ENCODE data around the gene TUBD1. TPM values are rescaled to one million over a fixed set of nuclear protein-coding genes. Genes with fewer than 3 reads are reported as not detected.

The TUBD1 gene
- total and polyA plus RNA-seq, 8 donors, result 5.9 to 28.6 (median 13.8) TPM; not detected in 1

- Histone ChIP-seq H3K9me3 (no peaks in the 10 kb centered on the region), H3K27me3 (no peaks in the 10 kb centered on the region), H3K4me1 (peaks cover 53 to 97% (median 86%) of the 10 kb centered on the region in 4 donors), H3K27ac (peak overlapping the region; percentile 92 to 100 (median 96)), H3K36me3 (no peaks in the 10 kb centered on the region), H3K4me3 (peak overlapping the region in 3 of 4 donors; percentile 6 to 21 (median 7))
- WGBS, 5 donors, result 25 to 65% (median 56%) methylated on average over 6 of the region's 6 CpGs
- TF ChIP-seq POLR2AphosphoS5 (IDR thresholded peaks at IDR 0.05), result no peak
- DNase-seq, result peak in 1 of 2 donors; percentile 26
- intact Hi-C loops (cut with DNase I; ENCODE audit: low total_unique reads), result no loop called here
These were observed 44.4 kb downstream of the TUBD1 start for GRCh38 chr17:59848385-59848668.

- intact Hi-C loops (cut with DNase I; ENCODE audit: low total_unique reads), result no loop called here
- 18 to 28% (median 20%) methylated on average over 7 of the region's 7 CpGs for WGBS, 5 donors
- H3K9me3 ChIP-seq, result no peaks in the 10 kb centered on the region
- peaks cover 0 to 8% (median 3%) of the 10 kb centered on the region in 4 donors for H3K36me3 ChIP-seq
- peaks cover 37 to 95% (median 78%) of the 10 kb centered on the region in 4 donors for H3K4me1 ChIP-seq
- H3K4me3 ChIP-seq, result peak overlapping the region in 2 of 4 donors; percentile 9 to 11
- TF ChIP-seq POLR2AphosphoS5 (IDR thresholded peaks at IDR 0.05), result peak in 2 of 3 donors; percentile 4 to 44
- no peak for TF ChIP-seq EP300 (IDR thresholded peaks at IDR 0.05)
- H3K27ac ChIP-seq, result peak overlapping the region; percentile 78 to 100 (median 96)
- DNase-seq, result peak; percentile 45 to 88
- H3K27me3 ChIP-seq, result no peaks in the 10 kb centered on the region
These were observed 46.2 kb downstream of the TUBD1 start for GRCh38 chr17:59846394-59847165.

GRCh38 chr17:59845595-59846393 lies 46.9 kb downstream of the TUBD1 start:
- 12 to 24% (median 14%) methylated on average over 3 of the region's 3 CpGs for WGBS, 5 donors
- no peak for TF ChIP-seq EP300 (IDR thresholded peaks at IDR 0.05)
- TF ChIP-seq POLR2A (IDR thresholded peaks at IDR 0.05), result peak in 1 of 4 donors; percentile 34
- peak in 1 of 7 experiments; percentile 20 for TF ChIP-seq CTCF (IDR thresholded peaks at IDR 0.05)
- peak in 1 of 3 donors; percentile 61 for TF ChIP-seq POLR2AphosphoS5 (IDR thresholded peaks at IDR 0.05)
- intact Hi-C loops (cut with DNase I; ENCODE audit: low total_unique reads), result no loop called here
- H3K9me3 ChIP-seq, result no peaks in the 10 kb centered on the region
- peak; percentile 73 to 86 for DNase-seq
- H3K36me3 ChIP-seq, result peaks cover 0 to 16% (median 7%) of the 10 kb centered on the region in 4 donors
- peak overlapping the region; percentile 88 to 100 (median 96) for H3K27ac ChIP-seq
- peaks cover 29 to 89% (median 72%) of the 10 kb centered on the region in 4 donors for H3K4me1 ChIP-seq
- peak overlapping the region in 1 of 4 donors; percentile 11 for H3K4me3 ChIP-seq
- no peaks in the 10 kb centered on the region for H3K27me3 ChIP-seq

GRCh38 chr17:59844884-59845594 lies 47.7 kb downstream of the TUBD1 start:
- Histone ChIP-seq H3K27me3 (no peaks in the 10 kb centered on the region), H3K36me3 (peaks cover 5 to 23% (median 13%) of the 10 kb centered on the region in 4 donors), H3K9me3 (no peaks in the 10 kb centered on the region), H3K27ac (peak overlapping the region; percentile 77 to 100 (median 96)), H3K4me1 (peaks cover 27 to 89% (median 67%) of the 10 kb centered on the region in 4 donors), H3K4me3 (no peak overlapping the region)
- TF ChIP-seq POLR2A (IDR thresholded peaks at IDR 0.05) (no peak), EP300 (IDR thresholded peaks at IDR 0.05) (no peak), CTCF (IDR thresholded peaks at IDR 0.05) (no peak), POLR2AphosphoS5 (IDR thresholded peaks at IDR 0.05) (peak in 1 of 3 donors; percentile 78)
- no peak for DNase-seq
- WGBS, 5 donors, result 42 to 57% (median 45%) methylated on average over 3 of the region's 3 CpGs
- intact Hi-C loops (cut with DNase I; ENCODE audit: low total_unique reads), result no loop called here
